Esophagus muscularis mucosa (tissue), 4 donors: ENCODE measurements around the gene B4GALT5. TPM values are rescaled to one million over a fixed set of nuclear protein-coding genes. Genes with fewer than 3 reads are reported as not detected.

Source experiments
- DNase-seq: peaks from one replicate; pipeline ENCODE4 v3.0.0-alpha.2; 2017; ENCODE audit errors: extremely low spot score
- H3K27ac ChIP-seq, 4 donors: fragments of 200-600 bp; sonication (generic); replicated peaks in 1 of 4; 1 replicate in 3 of 4; 2 replicates in 1 of 4; pipeline ENCODE4 v1.5.1; 2016 to 2019; ENCODE audit warnings: mild to moderate bottlenecking in 1 of 4
- H3K27me3 ChIP-seq, 4 donors: fragments of 200-600 bp; sonication (generic); one replicate each; pipeline versions ENCODE4 v1.5.1 to v1.6.0; 2016 to 2019
- H3K36me3 ChIP-seq, 4 donors: fragments of 200-600 bp; sonication (generic); one replicate each; pipeline ENCODE4 v1.5.1; 2016 to 2019
- H3K4me1 ChIP-seq, 4 donors: fragments of 200-600 bp; sonication (generic); one replicate each; pipeline ENCODE4 v1.5.1; 2016 to 2019
- H3K4me3 ChIP-seq, 4 donors: fragments of 200-600 bp; sonication (generic); 1 replicate in 2 of 4; 2 replicates in 2 of 4; pipeline ENCODE4 v1.5.1; 2016 to 2019; ENCODE audit warnings: mild to moderate bottlenecking in 4 of 4, moderate library complexity in 1 of 4
- H3K9me3 ChIP-seq, 4 donors: fragments of 200-600 bp; sonication (generic); 1 replicate in 3 of 4; 2 replicates in 1 of 4; pipeline ENCODE4 v1.5.1; 2016 to 2019
- EP300 ChIP-seq: sonication (generic); formaldehyde crosslinking; IDR thresholded peaks from one replicate; pipeline ENCODE4 v1.6.1; 2017; ENCODE audit warnings: antibody characterized with exemption
- POLR2A ChIP-seq: fragments of 450-650 bp; IDR thresholded peaks from one replicate; pipeline ENCODE4 v1.6.1; 2017; ENCODE audit warnings: antibody characterized with exemption, moderate library complexity, mild to moderate bottlenecking, low read depth
- POLR2AphosphoS5 ChIP-seq, 2 donors: sonication (generic); formaldehyde crosslinking; IDR thresholded peaks; one replicate each; pipeline ENCODE4 v1.6.1; 2017; ENCODE audit warnings: antibody characterized with exemption in 2 of 2
- WGBS: methylation state at CpG from one replicate; pipeline ENCODE4 v1.1.5; 2018; 5-methylcytosine and 5-hydroxymethylcytosine counted together
- intact Hi-C: fragments of 100-400 bp; cut with DNase I; formaldehyde crosslinking; loops from one replicate; pipeline ENCODE4 v1.15.1; 2023
- total RNA-seq, 4 donors: library from RNA; depleted of rRNA; stranded (reverse); fragments of >200 nt; gene quantifications; one replicate each; pipeline versions ENCODE4 v1.1.0 to v1.2.1, GENCODE V29; 2016
- TF ChIP-seq, protein P1 (sequence below), 3 experiments: fragments of 200-600 bp in 2 of 3; fragments of 450-650 bp in 1 of 3; sonication (generic) in 2 of 3; IDR thresholded peaks; one replicate each; pipeline ENCODE4 v1.5.1; 2017 to 2019; ENCODE audit warnings: antibody characterized with exemption in 3 of 3, mild to moderate bottlenecking in 2 of 3, moderate library complexity in 1 of 3

Gene B4GALT5
- total RNA-seq, 4 donors from 2014 or later = 23.3 to 51.2 (median 37.1) TPM

- WGBS = 84% methylated on average over 1 of the region's 1 CpG
- Histone ChIP-seq H3K27ac (peak overlapping the region in 2 of 4 donors; percentile 52 to 73), H3K4me1 (peaks cover 53 to 87% (median 80%) of the 10 kb centered on the region in 4 donors)
Measured at GRCh38 chr20:49679634-49680033, 34.0 kb downstream of the B4GALT5 start.

DNA sequence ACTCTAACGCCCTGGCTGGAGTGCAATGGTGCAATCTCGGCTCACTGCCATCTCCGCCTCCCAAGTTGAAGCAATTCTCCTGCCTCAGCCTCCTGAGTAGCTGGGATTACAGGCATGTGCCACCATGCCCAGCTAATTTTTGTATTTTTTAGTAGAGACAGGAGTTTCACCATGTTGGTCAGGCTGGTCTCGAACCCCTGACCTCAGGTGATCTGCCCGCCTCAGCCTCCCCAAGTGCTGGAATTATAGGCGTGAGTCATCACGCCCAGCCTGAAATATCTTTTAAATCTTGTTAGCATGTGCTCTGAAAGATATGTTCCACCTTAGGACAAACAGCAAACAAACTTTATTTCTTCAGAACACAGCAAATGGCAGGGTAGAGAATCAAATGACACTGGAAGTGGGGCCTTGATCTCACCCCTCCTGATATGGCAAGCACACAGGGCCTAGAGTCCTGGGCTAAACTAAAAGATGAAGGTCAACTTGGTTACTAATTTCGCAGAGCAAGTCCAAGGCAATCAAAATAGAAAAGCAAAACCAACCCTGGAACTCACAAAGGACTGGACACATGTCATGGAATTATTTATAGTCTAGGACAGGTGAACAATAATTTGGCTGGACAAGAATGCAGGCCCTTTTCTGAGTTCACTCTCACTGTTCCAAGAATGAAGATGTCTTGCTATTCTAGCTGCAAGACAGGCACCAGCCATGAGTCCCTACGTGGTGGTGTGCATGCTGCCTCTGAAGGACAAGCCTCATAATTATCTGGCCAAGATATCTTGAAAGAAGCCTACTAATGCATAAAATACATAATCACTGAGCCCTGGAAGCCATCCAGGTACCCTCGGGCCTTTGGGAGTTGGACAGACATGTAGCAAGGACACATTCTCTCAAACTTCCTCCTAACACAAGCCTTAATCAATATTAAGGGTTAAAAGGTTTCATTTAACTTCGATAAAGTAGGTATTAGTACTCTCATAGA lies 35.6 kb downstream of the B4GALT5 start:
- intact Hi-C loops = loop anchor here (5.0 kb wide), 1 partner anchor 34 kb away; the partner anchor contains the start of gene B4GALT5
- H3K4me1 ChIP-seq = peaks cover 57 to 90% (median 86%) of the 10 kb centered on the region in 4 donors
- H3K27me3 ChIP-seq = no peaks in the 10 kb centered on the region
- H3K9me3 ChIP-seq = no peaks in the 10 kb centered on the region
- H3K36me3 ChIP-seq = peaks cover 0 to 5% (median 0%) of the 10 kb centered on the region in 4 donors
- no peak overlapping the region for H3K4me3 ChIP-seq
- TF ChIP-seq EP300 = no peak
- TF ChIP-seq, protein P1, sequence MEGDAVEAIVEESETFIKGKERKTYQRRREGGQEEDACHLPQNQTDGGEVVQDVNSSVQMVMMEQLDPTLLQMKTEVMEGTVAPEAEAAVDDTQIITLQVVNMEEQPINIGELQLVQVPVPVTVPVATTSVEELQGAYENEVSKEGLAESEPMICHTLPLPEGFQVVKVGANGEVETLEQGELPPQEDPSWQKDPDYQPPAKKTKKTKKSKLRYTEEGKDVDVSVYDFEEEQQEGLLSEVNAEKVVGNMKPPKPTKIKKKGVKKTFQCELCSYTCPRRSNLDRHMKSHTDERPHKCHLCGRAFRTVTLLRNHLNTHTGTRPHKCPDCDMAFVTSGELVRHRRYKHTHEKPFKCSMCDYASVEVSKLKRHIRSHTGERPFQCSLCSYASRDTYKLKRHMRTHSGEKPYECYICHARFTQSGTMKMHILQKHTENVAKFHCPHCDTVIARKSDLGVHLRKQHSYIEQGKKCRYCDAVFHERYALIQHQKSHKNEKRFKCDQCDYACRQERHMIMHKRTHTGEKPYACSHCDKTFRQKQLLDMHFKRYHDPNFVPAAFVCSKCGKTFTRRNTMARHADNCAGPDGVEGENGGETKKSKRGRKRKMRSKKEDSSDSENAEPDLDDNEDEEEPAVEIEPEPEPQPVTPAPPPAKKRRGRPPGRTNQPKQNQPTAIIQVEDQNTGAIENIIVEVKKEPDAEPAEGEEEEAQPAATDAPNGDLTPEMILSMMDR (IDR thresholded peaks at IDR 0.05) = no peak
- TF ChIP-seq POLR2A = no peak
- peak overlapping the region in 3 of 4 donors; percentile 13 to 73 (median 52) for H3K27ac ChIP-seq
- DNase-seq = no peak
- 68% methylated on average over 11 of the region's 11 CpGs for WGBS

More at GRCh38 chr20:49679634-49680033, 34.0 kb downstream of the B4GALT5 start:
- Histone ChIP-seq H3K4me3 (no peak overlapping the region), H3K27me3 (no peaks in the 10 kb centered on the region), H3K36me3 (peaks cover 0 to 5% (median 0%) of the 10 kb centered on the region in 4 donors), H3K9me3 (no peaks in the 10 kb centered on the region)
- intact Hi-C loops = loop anchor here (5.0 kb wide), 1 partner anchor 33 kb away; the partner anchor contains the start of gene B4GALT5
- no peak for TF ChIP-seq POLR2A
- DNase-seq = no peak

DNA sequence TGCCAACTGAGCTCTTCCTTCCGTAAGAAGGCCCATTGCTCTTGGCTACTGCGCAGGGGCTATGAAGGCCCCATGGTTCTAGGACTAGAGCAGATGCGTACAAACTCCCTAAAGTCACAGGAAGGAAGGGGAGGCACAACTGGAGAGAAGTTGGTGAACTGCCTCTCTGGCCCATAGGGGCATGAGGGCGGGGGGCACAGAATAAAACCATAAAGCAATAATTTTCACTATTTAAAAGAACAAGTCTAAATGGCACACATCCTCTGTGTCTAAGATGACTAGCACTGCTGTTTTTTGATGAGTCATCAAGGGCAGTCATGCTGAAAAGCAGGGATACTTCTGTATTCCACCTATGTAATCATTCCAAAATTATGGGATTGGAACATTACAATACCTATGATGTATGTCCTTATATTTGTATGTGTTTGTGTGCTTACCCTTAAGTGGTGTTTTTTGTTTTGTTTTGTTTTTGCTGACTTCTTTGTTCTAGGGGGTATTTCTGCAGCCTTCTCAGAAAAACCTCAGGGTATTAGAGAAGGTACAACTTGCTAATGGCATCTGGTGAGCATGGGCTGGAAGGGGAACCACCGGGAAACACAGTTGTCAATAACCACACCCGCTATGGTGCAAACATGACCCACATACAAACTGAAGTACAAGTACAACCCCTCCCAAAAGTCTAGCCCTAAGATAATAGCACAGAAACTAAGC lies 36.9 kb downstream of the B4GALT5 start:
- Histone ChIP-seq H3K27ac (peak overlapping the region in 1 of 4 donors; percentile 16), H3K4me1 (peaks cover 65 to 91% (median 89%) of the 10 kb centered on the region in 4 donors), H3K27me3 (no peaks in the 10 kb centered on the region), H3K4me3 (no peak overlapping the region), H3K9me3 (no peaks in the 10 kb centered on the region), H3K36me3 (no peaks in the 10 kb centered on the region)
- intact Hi-C loops = loop anchor here (5.0 kb wide), 1 partner anchor 36 kb away; the partner anchor contains the start of gene B4GALT5
- no peak for DNase-seq
- no peak for TF ChIP-seq POLR2AphosphoS5 (IDR thresholded peaks at IDR 0.05)
- TF ChIP-seq EP300 = no peak
- no peak for TF ChIP-seq POLR2A
- TF ChIP-seq, protein P1 (IDR thresholded peaks at IDR 0.05) = no peak
- 79% methylated on average over 6 of the region's 6 CpGs for WGBS

DNA sequence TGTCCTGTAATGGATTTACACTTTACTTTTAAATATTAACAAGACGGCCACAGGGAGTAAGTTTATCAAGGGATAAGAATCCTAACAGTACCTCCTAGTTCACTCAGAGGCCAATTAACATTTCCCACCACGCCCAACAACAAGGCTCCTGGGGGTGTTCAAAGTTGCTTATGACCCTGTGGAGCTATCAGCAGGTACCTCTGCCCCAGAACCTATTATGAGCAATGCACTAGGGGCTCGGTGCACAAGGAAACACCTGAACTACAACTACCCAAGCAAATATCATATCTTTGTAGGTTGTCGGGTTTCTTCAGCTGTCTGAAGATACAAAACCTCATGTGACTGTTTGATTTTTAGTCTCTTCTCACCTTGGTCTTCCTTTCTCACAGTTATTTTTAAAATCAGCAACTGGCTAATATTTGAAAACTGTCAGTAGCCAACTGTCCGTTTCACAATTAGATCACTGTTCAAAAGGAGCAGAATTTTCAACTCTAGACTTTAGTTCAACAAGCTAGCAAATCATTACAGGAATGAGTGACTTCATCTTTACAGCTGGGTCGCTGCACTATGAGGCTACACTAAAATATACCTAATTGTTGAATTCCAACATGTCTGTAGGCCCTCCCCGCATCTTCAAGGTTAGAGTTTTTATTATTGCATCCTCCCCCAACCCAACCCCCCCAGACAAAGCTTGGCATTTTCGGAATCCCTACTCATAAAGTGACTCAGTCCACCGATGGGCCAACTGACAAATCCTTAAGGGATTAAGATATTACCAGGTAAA lies 38.1 kb downstream of the B4GALT5 start:
- intact Hi-C loops = loop anchor here (5.0 kb wide), 1 partner anchor 37 kb away; the partner anchor contains the start of gene B4GALT5

More for the DNA sequence above, 38.1 kb downstream of the B4GALT5 start:
- no peaks in the 10 kb centered on the region for H3K9me3 ChIP-seq
- H3K36me3 ChIP-seq = no peaks in the 10 kb centered on the region
- H3K4me1 ChIP-seq = peaks cover 76 to 95% (median 94%) of the 10 kb centered on the region in 4 donors
- no peak overlapping the region for H3K27ac ChIP-seq
- no peak overlapping the region for H3K4me3 ChIP-seq
- TF ChIP-seq POLR2AphosphoS5 (IDR thresholded peaks at IDR 0.05) (no peak), EP300 (no peak), POLR2A (no peak)
- TF ChIP-seq, protein P1 (IDR thresholded peaks at IDR 0.05) = no peak
- H3K27me3 ChIP-seq = no peaks in the 10 kb centered on the region
- 84% methylated on average over 9 of the region's 9 CpGs for WGBS
- DNase-seq = no peak
